NB4 (cell line): Measurements from ENCODE around the gene LRCOL1.

Experiments
- MYC ChIP-seq: IDR thresholded peaks from 2 replicates; pipeline ENCODE4 v1.6.1; 2011; ENCODE audit warnings: low read depth, low read length
- POLR2A ChIP-seq: IDR thresholded peaks from 2 replicates; pipeline ENCODE4 v1.6.1; 2011; ENCODE audit warnings: mild to moderate bottlenecking; ENCODE audit not compliant: insufficient read length; ENCODE audit errors: extremely low read depth
- TF ChIP-seq, protein P1 (sequence below): IDR thresholded peaks from one replicate; pipeline ENCODE4 v1.5.1; 2012; ENCODE audit warnings: low read depth, low read length

DNA sequence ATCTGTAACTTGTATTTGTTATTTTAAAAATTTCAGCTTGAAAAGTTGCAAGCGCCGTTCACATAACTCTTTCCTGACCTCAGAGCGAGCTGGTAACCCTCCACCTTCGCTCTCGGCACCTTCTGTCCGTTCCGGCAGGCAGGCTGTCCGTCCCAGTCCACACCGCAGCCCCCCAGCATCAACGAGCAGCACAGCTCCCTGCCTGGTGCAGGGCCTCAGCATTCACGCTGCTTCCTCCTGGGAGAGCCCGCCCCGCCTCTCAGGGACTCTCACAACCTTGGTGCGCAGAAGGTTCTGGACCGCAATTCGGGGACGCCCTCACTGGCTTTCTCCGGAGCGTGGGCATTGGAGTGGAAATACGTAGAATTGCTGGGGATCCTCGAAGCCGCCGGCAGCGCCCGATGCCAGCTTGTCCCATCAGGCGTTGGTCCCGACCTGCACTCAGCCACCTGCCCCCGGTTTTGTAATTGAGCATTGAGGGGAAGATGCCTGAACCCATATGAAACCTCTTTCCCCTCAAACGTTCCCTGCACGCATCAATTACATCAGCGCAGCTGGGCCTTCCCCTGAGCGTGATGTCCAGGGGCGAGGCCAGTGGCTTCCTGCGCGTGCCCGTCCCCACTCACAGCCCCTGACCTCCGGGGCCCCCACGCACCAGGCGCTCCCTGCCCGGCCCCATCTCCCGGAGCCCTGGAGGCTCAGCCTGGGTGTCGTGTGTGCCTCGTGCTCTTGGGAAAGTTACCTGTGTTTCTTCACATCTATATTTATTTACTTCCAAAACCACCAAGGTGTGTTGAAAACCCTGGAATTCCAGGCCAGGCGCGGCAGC is 19.1 kb downstream of the LRCOL1 start:
- TF ChIP-seq, protein P1, sequence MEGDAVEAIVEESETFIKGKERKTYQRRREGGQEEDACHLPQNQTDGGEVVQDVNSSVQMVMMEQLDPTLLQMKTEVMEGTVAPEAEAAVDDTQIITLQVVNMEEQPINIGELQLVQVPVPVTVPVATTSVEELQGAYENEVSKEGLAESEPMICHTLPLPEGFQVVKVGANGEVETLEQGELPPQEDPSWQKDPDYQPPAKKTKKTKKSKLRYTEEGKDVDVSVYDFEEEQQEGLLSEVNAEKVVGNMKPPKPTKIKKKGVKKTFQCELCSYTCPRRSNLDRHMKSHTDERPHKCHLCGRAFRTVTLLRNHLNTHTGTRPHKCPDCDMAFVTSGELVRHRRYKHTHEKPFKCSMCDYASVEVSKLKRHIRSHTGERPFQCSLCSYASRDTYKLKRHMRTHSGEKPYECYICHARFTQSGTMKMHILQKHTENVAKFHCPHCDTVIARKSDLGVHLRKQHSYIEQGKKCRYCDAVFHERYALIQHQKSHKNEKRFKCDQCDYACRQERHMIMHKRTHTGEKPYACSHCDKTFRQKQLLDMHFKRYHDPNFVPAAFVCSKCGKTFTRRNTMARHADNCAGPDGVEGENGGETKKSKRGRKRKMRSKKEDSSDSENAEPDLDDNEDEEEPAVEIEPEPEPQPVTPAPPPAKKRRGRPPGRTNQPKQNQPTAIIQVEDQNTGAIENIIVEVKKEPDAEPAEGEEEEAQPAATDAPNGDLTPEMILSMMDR: no peak
- no peak for TF ChIP-seq POLR2A
- no peak for TF ChIP-seq MYC
